ENCODE measurements around the gene ABTB1.

GRCh38 chr3:127690106-127690505, 17.4 kb downstream of the ABTB1 start:
- TF ChIP-seq CTCF (IDR thresholded peaks at IDR 0.05; ENCODE audit: insufficient read depth, low read length) (no peak), REST (IDR thresholded peaks at IDR 0.05; ENCODE audit: insufficient replicate concordance, low read depth) (no peak), POLR2AphosphoS5 (IDR thresholded peaks at IDR 0.05; ENCODE audit: low read depth) (no peak), GABPA (IDR thresholded peaks at IDR 0.05; ENCODE audit: low read depth) (no peak), SPI1 (IDR thresholded peaks at IDR 0.05; ENCODE audit: borderline replicate concordance, low read depth) (no peak)
